AG20443 (cell line): ENCODE results near the gene YTHDF1.
A peak's percentile ranks its signal among the peaks of the same experiment; 100 is the strongest.

Experiments
- DNase-seq: peaks from one replicate; pipeline ENCODE4 v3.0.0; 2012; ENCODE audit warnings: low spot score, mixed read lengths

The YTHDF1 gene

DNA sequence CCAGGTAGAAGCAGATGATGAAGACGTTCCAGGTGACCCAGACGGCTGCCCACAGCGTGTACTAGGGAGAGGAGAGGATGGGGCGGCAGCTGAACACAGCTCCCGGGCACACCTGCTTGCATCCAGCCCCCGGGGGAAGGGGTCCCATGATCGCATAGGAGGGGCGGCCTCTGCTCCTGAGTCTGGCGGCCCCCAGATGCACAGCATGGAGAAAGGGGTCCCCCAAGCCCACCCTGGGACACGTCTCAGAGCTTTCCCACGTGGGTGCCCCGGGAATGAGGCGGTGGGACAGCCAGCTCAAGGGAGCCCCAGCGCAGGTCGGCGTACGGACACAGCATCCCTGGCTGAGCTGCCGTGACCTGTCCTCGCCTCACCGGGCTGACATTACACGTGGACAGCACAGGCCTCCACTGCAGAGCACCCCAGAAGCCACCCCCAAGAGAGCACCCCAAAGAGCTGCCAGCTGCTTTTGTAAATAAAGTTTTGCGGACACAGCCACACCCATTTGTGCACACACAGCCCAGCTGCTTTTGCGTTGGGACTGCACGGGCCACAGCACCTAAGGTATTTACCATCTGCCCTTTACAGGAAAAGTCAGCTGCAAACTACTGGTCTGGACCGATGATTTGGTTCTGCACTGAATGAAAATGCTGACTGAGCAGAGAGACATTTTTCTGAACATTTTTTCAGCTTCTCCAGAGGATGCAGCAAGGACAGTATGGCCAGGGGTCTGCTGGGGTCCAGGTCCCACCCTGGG, 33.1 kb upstream of the YTHDF1 start:
- no peak for DNase-seq

DNA sequence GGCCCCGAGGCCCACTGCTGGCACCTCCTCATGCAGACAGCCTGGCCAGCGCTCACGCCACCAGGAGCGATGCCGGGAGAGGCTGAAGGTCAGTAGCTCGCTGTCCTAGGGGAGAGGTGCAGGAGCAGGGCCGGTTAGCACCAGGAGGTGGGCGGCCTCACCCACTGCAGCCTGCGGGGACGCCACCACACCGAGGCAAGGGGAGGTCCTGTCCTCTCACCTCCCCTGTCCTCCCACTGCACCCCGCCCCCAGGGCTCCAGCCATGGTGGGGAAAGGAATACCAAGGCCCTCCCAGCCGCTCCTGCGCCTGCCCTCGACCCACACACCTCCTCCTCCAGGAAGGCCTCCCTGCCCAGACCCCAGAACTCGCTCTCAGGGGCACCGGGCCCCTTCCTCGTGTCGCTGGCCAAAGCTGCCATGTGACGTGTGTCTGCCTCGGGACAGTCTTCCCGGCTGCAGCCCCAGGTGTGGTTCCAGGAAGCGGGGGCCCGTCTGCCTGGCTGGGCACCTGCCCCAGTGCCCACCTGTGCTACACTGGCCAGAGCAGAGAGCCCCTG, 31.8 kb upstream of the YTHDF1 start:
- DNase-seq = no peak

DNA sequence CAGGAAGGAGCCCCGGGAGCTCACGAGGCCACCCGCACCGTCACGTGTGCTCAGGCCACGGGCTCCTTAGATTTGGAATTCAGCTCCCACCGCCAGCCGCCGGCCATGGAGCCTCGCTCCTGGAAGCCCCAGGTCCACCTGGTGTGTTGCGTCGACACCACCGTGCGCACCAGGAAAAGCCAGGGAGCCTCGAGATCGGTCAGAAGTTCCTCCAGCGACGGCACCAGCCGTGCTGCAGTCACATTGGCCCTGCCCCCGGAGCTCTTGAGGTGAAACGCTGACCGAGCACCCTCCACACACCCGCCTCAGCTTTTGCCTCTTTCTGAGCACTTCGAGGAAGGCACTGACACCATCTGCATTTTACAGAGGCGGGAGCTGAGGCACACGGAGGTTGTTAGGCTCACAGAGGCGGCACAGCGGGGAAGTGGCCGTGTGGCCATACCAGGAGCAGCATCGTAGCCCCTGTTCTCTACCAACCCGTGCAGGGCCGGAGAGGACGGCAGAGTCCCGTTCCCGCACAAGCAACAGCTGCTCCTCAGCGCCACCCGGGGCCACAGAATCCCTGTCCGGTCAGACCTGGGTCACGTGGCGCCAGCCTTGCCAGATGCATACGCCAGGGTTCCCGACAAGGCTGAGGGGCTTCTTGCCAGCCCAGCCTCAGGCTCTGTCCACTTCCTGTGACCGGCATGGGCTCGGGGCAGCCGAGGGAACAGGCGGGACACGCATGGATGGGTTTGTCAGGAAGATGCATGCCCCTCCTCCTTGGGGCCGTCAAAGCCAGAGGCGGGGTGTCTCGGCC, 30.8 kb upstream of the YTHDF1 start:
- DNase-seq = no peak

DNA sequence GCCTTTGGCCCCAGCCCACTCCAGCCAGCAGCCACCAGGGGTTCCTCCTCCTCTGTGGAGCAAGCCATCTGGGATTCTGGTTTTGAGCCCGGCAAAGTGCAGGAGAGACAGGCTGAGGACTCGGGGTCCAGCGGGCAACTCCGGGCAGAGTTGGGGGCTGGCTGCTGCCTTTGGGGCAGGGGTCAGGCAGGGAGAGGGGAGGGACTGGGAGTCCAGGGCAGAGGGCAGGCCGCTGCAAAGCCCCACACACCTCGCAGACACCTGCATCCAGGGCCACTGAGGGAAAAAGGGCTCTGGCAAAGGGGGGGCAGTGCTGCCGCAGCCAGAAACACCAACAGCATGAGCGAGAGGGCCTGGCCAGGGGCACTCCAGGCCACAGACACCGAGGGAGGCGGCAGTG, 28.5 kb upstream of the YTHDF1 start:
- DNase-seq = no peak

GRCh38 chr20:63243604-63244247, 27.8 kb upstream of the YTHDF1 start:
- DNase-seq = no peak

DNA sequence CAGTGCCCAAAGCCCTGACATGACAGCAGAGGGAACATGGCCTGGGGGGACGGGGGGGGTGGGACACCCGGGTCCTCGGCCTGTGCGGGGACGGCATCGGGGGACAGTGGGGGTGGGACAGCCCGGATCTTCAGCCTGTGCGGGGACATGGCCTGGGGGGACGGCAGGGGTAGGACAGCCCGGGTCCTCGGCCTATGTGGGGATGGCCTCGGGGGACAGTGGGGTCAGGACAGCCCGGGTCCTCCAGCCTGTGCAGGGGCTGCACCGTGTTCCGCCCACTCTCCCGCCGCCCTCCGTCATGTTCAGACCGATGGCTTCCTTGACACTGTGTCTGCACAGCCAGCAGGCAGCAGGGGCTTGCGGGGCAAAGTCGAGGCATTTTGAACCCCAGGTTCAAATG, 26.8 kb upstream of the YTHDF1 start:
- DNase-seq = no peak

DNA sequence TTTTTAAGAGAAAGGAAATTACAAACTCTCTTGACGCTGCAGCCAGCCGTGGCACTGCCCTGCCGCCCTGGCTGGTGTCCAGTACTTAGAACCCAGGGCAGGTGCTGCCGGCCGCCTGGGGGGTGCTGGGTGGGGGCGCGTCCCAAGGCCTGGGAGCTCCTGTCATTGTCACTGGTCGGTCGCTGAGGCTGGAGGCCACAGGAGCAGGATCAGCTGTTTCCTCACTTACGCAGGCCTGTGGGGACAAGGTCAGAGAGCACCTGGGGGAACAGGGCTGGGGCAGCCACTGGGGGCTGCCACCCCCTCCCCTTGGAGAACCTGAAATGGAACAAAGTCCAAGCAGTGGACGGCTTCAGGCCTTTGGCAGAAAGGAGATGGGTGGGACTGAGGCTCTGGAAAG, 25.3 kb upstream of the YTHDF1 start:
- DNase-seq = no peak

GRCh38 chr20:63240004-63240403, 24.1 kb upstream of the YTHDF1 start:
- no peak for DNase-seq

- DNase-seq = no peak
Observed at GRCh38 chr20:63239431-63239830, 23.5 kb upstream of the YTHDF1 start.

- no peak for DNase-seq
Observed at GRCh38 chr20:63238514-63239125, 22.7 kb upstream of the YTHDF1 start.

DNA sequence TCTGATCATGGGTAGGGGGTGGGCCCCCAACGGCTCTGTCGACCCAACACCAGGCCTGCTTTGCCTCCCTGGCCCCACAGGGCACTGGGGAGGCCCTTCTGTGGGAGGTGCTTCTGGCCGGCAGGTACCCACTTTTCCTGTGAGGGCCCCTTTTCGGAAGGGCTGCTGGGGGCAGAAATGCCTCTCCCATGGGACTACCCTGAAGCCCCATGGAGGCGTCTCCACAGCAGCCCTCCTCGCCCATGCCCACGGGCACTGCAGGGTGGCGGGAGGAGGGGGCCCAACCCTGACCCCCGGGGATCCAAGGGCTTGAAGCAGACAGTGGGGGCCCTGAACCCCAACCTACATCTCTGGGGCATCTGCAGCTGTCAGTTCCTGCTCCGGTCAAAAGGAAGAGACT, 22.1 kb upstream of the YTHDF1 start:
- DNase-seq = no peak

DNA sequence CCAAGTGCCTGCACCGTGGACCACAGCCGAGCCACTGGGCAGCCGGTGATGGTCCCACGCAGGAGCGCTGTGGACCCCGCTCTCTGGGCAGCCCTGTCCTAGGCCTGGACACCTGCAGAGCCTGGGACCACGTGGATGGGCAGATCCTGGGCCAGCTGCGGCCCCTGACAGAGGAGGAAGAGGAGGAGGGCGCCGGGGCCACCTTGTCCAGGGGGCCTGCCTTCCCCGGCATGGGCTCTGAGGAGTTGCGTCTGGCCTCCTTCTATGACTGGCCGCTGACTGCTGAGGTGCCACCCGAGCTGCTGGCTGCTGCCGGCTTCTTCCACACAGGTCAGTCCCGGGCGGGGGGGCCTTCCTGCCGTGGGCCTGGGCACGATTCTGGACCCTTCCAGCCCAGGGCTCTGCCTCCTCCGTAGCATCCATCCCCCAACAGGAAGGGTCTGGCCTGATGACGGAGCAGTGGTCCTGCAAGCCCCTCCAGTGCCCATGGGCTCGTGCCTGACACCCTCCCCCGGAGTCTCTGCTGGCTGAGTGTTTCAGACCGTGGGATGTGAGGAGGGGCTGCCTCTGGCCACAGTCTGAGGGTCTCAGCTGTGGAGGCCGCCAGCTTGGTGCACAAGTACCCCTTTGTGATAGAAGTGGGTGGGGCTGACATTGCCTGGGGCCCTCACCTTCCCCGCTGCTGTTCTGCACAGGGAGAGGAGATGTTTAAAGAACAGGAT, 20.3 kb upstream of the YTHDF1 start:
- no peak for DNase-seq

DNA sequence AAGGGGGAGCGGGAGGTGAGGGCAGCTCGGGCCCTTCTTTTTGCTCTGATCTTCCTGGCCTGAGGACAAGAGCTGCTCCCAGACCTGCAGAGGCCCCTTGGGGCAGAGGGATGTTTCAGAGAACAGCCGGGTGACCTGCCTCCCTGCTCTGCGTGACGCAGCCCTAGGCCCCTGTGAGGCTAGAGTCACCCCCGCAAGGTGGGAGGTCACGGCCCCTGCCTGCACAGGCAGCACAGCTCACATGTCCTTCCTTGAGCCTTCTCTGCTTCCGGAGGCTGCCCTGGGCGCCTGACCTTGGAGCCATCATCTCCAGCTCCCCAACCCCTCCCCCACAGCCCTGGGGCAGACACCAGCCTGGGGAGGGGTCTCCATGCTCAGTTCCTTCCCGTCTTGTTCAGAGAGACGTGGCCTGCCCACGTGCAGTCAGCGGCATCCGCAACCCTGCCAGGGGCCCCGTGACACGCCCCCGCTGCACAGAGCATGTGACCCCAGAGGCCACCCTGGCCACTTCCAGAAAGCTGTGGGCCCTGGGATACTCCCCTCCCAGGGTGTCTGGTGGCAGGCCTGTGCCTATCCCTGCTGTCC, 19.6 kb upstream of the YTHDF1 start, which contains the start of gene BIRC7:
TSS of gene BIRC7 (plus strand) at position 507 of the 585 bp plus-strand sequence. CDS start 192 bp downstream, outside the sequence.
- DNase-seq = no peak

- DNase-seq = peak; percentile 43
Observed at GRCh38 chr20:63234693-63235398, 18.9 kb upstream of the YTHDF1 start.

DNA sequence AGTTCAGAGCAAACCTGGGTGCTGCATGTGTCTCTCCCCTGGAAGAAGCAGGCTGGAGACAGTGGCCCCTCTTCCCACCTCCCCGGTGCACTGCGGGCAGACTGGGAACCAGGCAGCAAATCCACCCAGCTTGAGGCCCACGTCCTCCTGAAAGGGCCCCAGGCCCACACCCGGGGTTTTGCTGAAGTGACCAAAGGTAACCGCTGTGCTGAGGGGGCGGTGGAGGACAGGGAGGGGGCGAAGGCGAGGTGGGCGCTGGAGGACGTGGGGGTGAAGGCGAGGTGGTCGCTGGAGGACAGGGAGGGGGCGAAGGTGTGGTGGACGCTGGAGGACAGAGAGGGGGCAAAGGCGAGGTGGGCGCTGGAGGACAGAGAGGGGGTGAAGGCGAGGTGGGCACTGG, 18.0 kb upstream of the YTHDF1 start:
- DNase-seq = no peak

DNA sequence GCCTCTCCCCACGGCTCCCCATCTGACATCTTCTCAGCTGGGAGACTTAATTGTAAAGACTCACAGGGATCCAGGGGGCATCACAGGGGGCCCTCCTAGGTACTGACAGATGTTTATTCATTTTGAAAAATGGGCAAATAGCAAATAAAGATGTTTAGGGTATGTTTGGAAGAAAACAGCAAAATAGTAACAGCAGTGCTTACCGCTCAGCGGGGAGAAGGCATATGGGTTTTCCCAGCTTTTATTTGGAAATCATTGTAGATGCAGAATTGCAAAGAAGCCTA, 17.1 kb upstream of the YTHDF1 start:
- DNase-seq = no peak

DNA sequence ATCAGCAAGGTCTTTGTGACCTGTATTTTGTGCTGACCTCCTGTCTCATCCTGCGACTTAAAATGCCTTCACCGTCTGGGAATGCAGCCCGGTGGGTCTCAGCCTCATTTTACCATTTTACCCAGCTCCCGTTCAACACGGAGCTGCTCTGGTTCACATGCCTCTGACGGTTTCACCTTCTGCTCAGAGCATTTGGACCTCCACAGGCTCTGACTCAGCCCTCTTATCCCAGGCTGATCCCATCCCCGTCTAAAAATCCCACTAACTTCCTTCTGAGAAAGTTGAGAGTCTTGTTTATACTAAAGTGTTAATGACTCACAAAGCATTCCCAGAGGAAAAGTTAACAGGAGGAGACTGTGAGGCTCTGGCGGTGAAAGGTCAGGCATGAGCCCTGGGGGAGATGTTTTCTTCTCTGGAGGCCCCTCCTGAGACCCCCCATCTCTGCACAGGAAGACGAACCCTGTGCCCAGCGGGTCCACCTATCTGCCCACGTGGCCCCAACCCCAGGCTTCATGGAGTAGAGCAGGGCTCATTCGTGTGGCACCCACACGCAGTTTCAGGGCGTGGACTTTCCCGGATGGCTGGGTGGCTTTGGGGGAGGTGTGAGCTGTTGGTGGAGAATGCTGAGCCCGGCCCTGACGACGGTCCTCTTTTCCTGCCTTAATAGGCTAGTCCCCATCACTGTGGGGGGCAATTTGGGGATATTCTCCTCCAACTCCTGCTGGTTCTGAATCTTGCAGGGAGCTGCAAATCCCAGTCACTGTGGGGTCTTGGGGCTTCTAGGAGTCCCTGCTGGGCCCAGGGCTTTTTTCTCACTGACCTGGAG, 16.5 kb upstream of the YTHDF1 start:
- peak; percentile 76 for DNase-seq

DNA sequence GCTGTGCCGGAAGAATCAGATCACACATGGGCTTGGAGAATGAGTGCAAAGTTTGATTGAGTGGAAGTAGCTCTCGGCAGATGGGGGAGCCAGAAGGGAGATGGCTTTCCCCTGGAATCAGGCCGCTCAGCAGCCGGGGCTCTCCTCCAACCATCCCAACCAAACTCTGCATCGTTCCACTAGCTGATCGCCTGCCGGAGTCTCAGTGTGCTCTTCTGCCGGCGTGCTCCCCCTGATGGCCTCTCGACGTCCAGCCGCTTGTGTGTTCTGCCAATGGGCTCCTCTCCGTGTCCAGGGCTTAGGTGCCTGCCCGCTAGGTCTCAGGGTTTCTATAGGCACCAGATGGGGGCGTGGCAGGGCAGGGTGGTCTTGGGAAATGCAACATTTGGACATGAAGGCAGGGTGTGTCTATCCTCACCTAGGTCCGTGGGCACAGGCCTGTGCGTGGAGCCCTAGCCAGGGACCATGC, 14.9 kb upstream of the YTHDF1 start:
- peak; percentile 85 for DNase-seq

- no peak for DNase-seq
Observed at GRCh38 chr20:63228806-63229205, 12.9 kb upstream of the YTHDF1 start.

DNA sequence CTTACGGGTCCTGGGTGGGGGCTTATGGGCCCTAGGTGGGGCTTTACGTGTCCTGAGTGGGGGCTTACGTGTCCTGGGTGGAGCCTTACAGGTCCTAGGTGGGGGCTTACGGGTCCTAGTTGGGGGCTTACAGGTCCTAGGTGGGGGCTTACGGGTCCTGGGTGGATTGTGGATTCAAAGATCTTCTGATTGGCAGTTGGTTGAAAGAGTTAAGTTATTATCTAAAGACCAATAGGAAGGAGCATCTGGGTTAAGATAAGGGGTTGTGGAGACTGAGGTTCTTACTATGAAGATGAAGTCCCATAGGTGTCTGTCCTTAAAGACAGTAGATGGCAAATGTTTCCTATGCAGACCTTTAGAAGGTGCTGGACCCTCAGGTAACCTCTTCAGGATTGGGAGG, 11.3 kb upstream of the YTHDF1 start:
- DNase-seq = no peak
